GM18519 (cell line): Measurements from ENCODE around the gene NUDT9.
"Not testable (repeated sequence)": the region's sequence is repeated elsewhere in the genome, so short reads cannot be mapped to it uniquely, and the experiment has no call there.

Experiments
- ATAC-seq: cut with Tn5 transposase; IDR thresholded peaks from one replicate; pipeline ENCODE4 v1.9.1; 2021; ENCODE audit warnings: mild to moderate bottlenecking, moderate library complexity; ENCODE audit not compliant: unreplicated experiment, low FRiP score

NUDT9 gene

GRCh38 chr4:87406902-87407301 is 15.5 kb upstream of the NUDT9 start:
- ATAC-seq, result not testable (repeated sequence)

DNA sequence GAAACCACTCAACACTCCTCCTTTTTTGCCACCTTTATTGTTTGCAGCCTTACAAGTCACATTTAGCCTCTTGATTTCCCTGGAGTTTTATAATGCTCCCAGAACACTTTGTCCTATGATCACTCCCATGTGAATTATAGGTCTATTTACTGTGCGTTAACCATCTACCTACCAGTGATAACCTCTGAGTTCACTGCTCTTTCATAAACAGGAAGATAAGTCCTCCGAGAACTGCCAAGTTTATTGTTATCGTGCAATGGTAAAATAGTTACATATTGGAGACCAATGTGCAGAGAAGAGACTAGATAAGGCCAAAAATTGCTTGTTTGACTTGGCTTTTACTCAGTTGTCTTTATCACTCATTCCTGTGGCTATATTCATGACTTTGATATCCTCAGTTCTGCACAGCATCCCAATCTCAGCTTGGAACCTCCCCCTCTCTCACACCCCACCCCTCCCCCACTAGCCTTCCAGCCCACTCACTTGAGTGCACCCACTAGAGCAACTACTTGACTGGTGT is 12.9 kb upstream of the NUDT9 start:
- no peak for ATAC-seq

- ATAC-seq, result no peak
Measured at GRCh38 chr4:87410157-87410556, 12.2 kb upstream of the NUDT9 start.

DNA sequence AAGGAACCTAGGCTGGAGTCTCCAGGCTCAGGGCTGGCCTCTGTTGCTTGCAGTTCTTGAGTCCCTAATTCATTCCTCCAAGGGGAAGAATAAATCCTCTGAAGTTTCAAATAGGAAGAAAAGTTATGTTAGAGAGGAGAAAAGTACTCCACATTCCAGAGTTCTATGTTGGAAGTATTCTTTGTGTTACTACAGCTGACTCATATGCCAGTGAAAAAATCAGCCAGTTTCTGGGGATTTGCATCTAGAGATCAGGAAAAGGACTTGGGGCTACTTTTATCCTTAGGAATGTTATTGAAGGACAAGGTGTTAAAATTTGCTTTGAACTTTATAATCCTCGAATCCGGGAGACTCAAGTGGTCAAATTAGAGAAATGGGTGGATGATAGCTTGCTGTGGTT is 11.7 kb upstream of the NUDT9 start:
- ATAC-seq, result no peak

- ATAC-seq, result no peak
Measured at GRCh38 chr4:87414816-87415215, 7.6 kb upstream of the NUDT9 start.

DNA sequence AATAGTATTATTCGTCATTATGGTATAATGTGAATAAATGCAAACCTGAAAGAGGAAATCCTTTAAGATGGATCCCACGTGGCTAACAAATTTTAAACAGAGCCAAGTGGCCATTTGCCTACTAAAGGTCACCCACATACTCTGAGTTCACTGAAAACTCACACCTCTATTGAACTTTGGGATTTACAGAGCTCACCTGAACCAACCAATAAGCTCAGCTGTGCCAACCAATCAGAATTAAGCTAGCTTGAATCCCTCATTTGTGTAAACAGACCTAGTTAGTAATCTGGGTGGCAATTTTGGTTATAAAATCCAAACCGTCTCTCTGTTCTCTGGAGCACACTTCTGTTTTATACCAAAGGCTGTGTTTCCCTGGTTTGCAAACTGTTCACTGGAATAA is 5.4 kb upstream of the NUDT9 start:
- no peak for ATAC-seq

- not testable (repeated sequence) for ATAC-seq
Measured at GRCh38 chr4:87418410-87418809, 4.0 kb upstream of the NUDT9 start.

DNA sequence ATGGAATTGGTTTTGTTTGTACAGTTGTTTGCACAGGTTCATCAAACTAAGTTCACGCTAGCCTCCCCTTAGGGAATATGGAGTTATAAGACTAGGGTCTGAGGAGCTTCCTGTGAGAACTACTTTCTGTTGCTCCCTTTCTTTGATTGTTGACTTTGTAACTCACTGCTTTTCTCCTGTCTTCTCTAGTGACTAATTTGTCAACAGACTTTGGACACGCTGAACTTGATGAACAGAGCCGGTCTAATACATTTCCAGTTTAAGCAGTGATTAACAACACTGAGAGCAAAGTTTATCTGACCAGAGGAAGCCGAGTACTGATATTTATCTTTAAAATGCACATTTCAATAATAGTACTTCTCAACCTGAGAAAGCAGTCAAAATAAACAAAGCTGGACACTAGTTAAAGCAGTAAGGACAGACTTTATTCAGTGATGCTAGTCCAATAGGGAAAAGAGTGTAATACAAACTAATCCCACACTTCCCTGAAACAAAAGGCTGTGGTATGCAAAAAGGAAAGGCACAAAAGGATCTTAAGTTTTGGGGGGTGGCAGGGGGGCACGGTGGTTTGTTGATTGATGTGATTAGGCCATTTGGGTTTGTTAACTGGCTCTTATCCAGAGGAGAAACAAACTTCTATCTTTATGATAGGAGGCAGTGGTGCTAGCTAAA is 2.7 kb upstream of the NUDT9 start:
- no peak for ATAC-seq

- ATAC-seq, result no peak
Measured at GRCh38 chr4:87420276-87420830, 2.0 kb upstream of the NUDT9 start.

DNA sequence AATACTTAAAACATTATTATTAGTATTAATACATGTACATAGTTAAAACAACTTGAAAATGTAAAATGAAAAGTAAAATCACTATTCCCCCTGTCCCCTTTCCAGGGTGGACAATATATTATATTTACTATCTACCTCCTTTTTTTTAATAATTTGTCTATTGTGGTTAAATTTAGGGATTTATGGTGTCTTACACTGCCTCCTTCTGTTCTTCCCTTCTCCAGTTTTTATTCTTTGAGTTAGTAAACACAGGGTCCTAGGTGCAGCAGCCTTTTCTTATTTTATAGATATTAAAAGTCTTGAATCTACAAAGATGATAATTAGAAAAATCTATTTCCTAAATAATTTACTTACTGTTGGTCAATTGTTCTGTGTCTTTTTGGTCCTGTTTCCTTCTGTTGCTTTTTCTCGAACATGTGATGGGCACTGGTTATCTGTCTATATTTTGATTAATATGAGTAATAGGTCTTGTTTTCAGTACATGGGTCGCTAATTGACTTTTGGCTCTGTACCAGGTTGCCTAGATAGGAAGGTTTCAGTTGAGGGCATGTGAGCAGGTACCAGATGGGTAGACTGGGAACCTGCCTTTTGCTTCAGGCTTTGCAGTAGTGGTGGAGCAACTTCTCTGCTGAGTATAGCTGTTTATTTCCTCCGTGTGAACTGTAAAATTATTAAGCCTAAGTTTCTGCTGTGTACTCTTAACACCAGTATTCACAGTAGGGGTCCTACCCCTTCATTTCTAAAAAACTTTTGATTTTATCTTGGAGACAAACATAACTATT is 1.1 kb downstream of the NUDT9 start:
- ATAC-seq, result no peak

- not testable (repeated sequence) for ATAC-seq
Measured at GRCh38 chr4:87424099-87424543, 1.7 kb downstream of the NUDT9 start.

DNA sequence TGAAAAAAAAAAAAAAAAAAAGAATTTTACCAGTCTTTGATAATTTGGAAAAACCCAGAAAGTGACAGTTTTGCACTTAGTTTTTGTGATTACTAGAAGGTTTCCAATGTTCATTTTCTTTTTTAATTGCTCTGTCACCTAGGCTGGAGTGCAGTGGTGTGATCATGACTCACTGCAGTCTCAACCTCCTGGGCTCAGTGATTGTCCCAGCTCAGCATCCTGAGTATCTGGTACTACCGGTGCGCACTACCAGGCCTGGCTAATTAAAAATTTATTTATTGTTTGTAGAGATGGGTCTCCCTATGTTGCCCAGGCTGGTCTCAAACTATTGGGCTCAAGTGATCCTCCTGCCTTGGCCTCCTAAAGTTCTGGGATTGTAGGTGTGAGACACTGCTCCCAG is 3.3 kb downstream of the NUDT9 start:
- no peak for ATAC-seq

GRCh38 chr4:87426865-87427517 is 4.6 kb downstream of the NUDT9 start:
- ATAC-seq, result no peak

GRCh38 chr4:87427518-87427868 is 5.1 kb downstream of the NUDT9 start:
- ATAC-seq, result no peak

- no peak for ATAC-seq
Measured at GRCh38 chr4:87428979-87429378, 6.6 kb downstream of the NUDT9 start.

DNA sequence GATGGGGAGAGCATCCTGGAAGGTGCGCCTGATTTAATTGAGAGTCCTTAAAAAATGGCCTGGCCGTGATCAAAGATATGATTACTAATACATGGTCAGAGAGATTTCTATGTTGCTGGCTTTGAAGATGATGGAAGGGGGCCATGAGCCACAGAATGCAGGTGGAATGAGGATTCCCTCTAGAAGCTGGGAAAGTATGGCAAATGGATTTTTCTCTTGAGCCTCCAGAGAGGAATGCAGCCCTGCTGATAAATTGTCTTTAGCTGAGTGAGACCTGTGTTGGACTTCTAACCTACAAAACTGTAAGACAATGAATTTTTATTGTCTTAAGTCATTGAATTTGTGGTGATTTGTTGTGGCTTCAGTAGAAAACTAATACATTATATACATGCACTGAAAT is 7.7 kb downstream of the NUDT9 start:
- no peak for ATAC-seq

DNA sequence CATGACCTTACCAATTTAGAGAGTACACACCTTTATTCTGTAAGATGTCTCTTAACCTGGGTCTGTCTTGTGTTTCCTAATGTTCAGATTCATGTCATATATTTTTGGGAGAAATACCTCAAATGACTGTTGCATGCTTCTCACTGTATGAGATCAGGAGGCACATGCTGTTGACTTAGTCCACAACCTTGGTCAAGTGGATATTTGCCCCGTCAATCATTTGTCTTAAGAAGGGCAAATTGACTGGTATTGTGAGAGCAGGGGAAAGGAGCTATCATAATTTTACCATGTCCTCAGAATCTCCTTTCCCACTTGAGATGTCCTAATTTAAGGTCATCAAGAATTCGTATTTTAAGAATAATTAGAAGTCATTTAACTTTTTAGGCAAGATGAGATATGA is 11.0 kb downstream of the NUDT9 start:
- no peak for ATAC-seq

DNA sequence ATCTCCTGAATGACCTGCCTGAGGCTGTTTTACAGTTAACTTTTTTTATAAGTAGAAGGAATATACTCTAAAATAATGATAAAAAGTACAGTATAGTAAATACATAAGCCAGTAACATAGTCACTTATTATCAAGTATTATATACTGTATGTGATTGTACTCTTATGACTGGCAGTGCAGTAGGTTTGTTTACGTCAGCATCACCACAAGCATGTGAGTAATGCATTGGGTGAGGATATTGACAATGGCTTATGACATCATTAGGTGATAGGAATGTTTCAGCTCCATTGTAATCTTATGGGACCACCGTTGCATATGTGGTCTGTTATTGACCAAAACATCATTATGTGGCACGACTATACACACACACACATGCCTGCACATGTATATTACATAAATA is 20.5 kb downstream of the NUDT9 start:
- ATAC-seq, result no peak

DNA sequence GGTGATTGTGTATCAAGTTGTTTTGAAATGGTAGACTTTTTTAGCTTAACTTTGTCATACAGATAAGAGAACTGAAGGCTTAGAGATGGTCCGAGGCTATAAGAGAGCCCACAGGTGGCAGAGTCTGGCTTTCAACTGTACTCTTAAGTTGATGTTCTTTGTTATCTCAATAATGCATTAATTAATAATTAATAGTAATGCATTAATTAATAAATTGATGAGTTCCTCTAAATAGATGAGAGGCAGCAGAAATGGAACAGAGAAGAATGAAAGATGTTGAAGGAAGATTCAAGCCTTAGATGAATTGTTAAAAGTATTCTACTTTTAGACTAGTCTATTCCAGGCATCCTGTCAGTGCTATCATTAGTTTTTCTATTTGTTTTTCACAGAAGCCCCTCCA is 22.4 kb downstream of the NUDT9 start:
- no peak for ATAC-seq

DNA sequence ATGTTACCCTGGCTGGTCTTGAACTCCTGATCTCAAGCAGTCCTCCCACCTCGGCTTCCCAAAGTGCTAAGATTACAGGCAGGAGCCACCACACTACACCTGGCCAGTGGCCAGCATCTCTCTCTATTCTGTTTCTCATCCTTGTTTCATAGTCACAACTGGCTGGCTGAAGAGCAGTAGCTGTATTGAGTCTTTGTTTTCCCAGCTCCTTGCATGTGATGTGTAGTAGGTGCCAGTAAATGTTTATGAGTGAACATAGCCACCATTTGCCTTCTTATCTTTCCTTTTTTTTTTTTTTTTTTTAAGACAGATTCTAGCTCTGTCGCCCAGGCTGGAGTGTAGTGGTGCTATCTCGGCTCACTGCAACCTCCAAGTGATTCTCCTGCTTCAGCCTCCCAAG is 23.6 kb downstream of the NUDT9 start:
- ATAC-seq, result no peak

GRCh38 chr4:87446375-87446774 is 24.0 kb downstream of the NUDT9 start:
- ATAC-seq, result not testable (repeated sequence)
